WERI-Rb-1 (cell line): ENCODE measurements around the gene MTM1.

Experiments
- DNase-seq: peaks from one replicate; pipeline ENCODE4 v3.0.0-alpha.2; 2020
- H3K27ac ChIP-seq: fragments of 250-450 bp; sonication (Bioruptor Pico); 2 replicates; pipeline ENCODE4 v1.5.1; 2020; ENCODE audit warnings: mild to moderate bottlenecking, moderate library complexity
- H3K27me3 ChIP-seq: fragments of 250-450 bp; sonication (Bioruptor Pico); 2 replicates; pipeline ENCODE4 v1.5.1; 2021; ENCODE audit warnings: mild to moderate bottlenecking, low read depth, moderate library complexity; ENCODE audit not compliant: insufficient read depth, severe bottlenecking
- H3K36me3 ChIP-seq: fragments of 250-450 bp; sonication (Bioruptor Pico); 2 replicates; pipeline ENCODE4 v1.5.1; 2020; ENCODE audit warnings: mild to moderate bottlenecking, moderate library complexity
- H3K4me3 ChIP-seq: 2 replicates; pipeline ENCODE4 v1.5.1; 2011; ENCODE audit warnings: low read depth, mild to moderate bottlenecking, control low read depth, low read length
- H3K9me3 ChIP-seq: fragments of 250-450 bp; sonication (Bioruptor Pico); 2 replicates; pipeline ENCODE4 v1.5.1; 2021; ENCODE audit warnings: mild to moderate bottlenecking, moderate library complexity; ENCODE audit not compliant: severe bottlenecking
- TF ChIP-seq, protein P1 (sequence below): IDR thresholded peaks from 2 replicates; pipeline ENCODE4 v1.5.1; 2011; ENCODE audit warnings: low read depth, mild to moderate bottlenecking, control low read depth, inconsistent platforms, low read length

MTM1 gene

GRCh38 chrX:150546711-150547153 lies 21.7 kb upstream of the MTM1 start:
- TF ChIP-seq, protein P1, sequence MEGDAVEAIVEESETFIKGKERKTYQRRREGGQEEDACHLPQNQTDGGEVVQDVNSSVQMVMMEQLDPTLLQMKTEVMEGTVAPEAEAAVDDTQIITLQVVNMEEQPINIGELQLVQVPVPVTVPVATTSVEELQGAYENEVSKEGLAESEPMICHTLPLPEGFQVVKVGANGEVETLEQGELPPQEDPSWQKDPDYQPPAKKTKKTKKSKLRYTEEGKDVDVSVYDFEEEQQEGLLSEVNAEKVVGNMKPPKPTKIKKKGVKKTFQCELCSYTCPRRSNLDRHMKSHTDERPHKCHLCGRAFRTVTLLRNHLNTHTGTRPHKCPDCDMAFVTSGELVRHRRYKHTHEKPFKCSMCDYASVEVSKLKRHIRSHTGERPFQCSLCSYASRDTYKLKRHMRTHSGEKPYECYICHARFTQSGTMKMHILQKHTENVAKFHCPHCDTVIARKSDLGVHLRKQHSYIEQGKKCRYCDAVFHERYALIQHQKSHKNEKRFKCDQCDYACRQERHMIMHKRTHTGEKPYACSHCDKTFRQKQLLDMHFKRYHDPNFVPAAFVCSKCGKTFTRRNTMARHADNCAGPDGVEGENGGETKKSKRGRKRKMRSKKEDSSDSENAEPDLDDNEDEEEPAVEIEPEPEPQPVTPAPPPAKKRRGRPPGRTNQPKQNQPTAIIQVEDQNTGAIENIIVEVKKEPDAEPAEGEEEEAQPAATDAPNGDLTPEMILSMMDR, result no peak
- no peak for DNase-seq
- Histone ChIP-seq H3K4me3 (no peak overlapping the region), H3K36me3 (no peaks in the 10 kb centered on the region), H3K27ac (no peak overlapping the region), H3K27me3 (peaks cover 26% of the 10 kb centered on the region), H3K9me3 (no peaks in the 10 kb centered on the region)

- TF ChIP-seq, protein P1, result no peak
- H3K9me3 ChIP-seq, result no peaks in the 10 kb centered on the region
- H3K4me3 ChIP-seq, result peak overlapping the region; percentile 8
- H3K27me3 ChIP-seq, result peaks cover 26% of the 10 kb centered on the region
- H3K27ac ChIP-seq, result peak overlapping the region; percentile 33; the same call in 1 of the 2 replicates
- DNase-seq, result peak; percentile 52
- H3K36me3 ChIP-seq, result no peaks in the 10 kb centered on the region
These were observed 20.9 kb upstream of the MTM1 start for GRCh38 chrX:150547375-150548115.

DNA sequence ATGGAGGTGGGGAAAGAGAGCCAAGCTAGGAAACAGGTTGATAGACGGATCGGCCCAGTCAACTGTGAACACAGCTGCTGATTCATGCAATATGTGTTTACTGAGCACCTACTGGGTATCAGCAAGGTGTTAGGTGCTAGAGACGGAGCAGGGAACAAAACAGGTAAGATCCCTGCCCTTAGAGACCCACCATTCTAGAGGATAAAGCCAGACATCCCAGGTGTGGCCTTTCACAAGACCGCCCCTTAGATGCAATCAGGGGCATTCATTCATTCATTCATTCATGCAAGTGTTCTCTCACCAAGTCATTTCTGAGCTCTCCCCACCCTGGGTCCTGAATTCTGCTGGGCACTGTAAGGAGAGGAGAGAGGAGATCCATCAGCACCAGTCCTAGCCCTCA lies 20.2 kb upstream of the MTM1 start:
- Histone ChIP-seq H3K36me3 (no peaks in the 10 kb centered on the region), H3K27ac (peak overlapping the region; percentile 33; the same call in 1 of the 2 replicates), H3K4me3 (peak overlapping the region; percentile 8), H3K9me3 (no peaks in the 10 kb centered on the region), H3K27me3 (peaks cover 22% of the 10 kb centered on the region)
- TF ChIP-seq, protein P1, result no peak
- no peak for DNase-seq

GRCh38 chrX:150548684-150549083 lies 19.7 kb upstream of the MTM1 start:
- Histone ChIP-seq H3K9me3 (no peaks in the 10 kb centered on the region), H3K4me3 (no peak overlapping the region), H3K27me3 (peaks cover 20% of the 10 kb centered on the region), H3K36me3 (no peaks in the 10 kb centered on the region), H3K27ac (no peak overlapping the region)
- DNase-seq, result no peak
- TF ChIP-seq, protein P1, result no peak

DNA sequence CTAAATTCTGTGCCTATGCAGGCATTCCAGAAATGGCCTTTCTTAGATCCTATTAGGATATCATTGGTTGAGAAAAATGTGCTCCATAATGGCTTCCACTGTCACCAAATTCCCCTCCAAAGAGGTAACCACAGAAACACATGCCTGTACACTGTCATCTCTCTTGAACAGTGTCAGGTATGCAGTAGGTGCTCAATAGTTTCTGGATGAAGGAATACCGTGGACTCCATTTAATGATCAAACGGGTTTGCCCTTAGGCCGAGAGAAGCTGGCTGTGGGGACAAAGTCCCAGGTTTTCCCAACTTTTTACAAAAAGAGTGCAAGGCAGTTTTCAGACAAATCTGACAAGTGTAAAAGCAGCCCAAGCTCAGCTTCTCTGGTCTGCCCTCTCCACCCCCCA lies 16.5 kb upstream of the MTM1 start:
- Histone ChIP-seq H3K36me3 (no peaks in the 10 kb centered on the region), H3K9me3 (no peaks in the 10 kb centered on the region), H3K27me3 (peaks cover 12% of the 10 kb centered on the region), H3K4me3 (no peak overlapping the region), H3K27ac (no peak overlapping the region)
- TF ChIP-seq, protein P1, result no peak
- no peak for DNase-seq

DNA sequence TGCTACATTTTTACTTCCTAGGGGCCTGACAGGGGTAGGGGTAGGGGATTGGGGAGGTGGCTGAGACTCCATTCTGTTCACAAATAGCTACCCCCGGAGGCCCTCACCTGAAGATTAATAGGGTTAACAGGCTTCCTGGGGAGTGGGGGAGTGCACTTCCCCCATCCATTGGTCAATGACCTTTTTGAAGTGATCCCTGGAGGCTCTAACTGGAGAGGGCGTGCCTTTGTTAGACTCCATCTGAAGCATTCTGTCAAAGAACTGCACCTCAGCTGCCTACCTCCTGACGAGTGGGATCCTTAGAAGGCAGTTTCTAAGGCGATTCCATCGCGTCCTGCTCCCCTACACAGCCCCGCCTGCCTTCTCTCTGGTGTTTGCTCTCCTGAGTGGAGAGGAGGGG lies 10.0 kb upstream of the MTM1 start:
- Histone ChIP-seq H3K9me3 (no peaks in the 10 kb centered on the region), H3K27ac (no peak overlapping the region), H3K4me3 (no peak overlapping the region), H3K36me3 (no peaks in the 10 kb centered on the region), H3K27me3 (peaks cover 11% of the 10 kb centered on the region)
- no peak for DNase-seq
- TF ChIP-seq, protein P1, result no peak
